ENCODE measurements around the gene XK.

DNA sequence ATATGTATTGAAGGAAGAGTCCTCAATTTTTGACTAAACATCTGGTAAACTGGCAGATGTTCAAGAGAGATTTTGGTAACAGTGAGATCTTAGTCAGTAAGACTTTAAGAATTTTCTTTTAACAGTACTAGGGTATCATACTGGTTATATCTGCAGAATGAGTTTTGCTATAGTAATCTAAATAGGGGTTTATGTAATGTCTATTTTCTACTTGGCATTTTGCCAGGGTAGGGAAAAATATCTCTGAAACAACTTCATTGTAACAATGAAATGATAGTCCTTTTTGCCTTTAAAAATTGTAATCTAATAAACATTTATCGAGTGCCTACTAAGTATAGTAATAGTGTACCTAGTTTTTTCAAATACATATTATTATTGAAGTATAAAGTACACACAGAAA, 32.1 kb downstream of the XK start:
- TF ChIP-seq CTCF (IDR thresholded peaks at IDR 0.05; ENCODE audit: poor library complexity): no peak
- TF ChIP-seq EZH2 (IDR thresholded peaks at IDR 0.05; ENCODE audit: borderline replicate concordance): no peak

Data from hepatocyte (in vitro differentiated cells).